Activated CD8-positive, alpha-beta memory T cell treated with anti-CD3 and anti-CD28 coated beads for 36 hours (primary cell): ENCODE results near the gene CASP6. TPM values are rescaled to one million over a fixed set of nuclear protein-coding genes. Genes with fewer than 3 reads are reported as not detected.
"Not testable (repeated sequence)": the region's sequence is repeated elsewhere in the genome, so short reads cannot be mapped to it uniquely, and the experiment has no call there.

Experiments used
- CTCF ChIA-PET: fragments of 350-600 bp; sonication (Branson Sonifier 250); formaldehyde crosslinking; loops from one replicate; lab custom pipeline; 2021; ENCODE audit warnings: antibody characterized with exemption; lab: Charles Lee
- POLR2A ChIA-PET: fragments of 350-600 bp; sonication (Branson Sonifier 250); formaldehyde crosslinking; loops from one replicate; lab custom pipeline; 2021; ENCODE audit warnings: antibody characterized with exemption; lab: Charles Lee
- total RNA-seq, 2 experiments: library from RNA; stranded (reverse); gene quantifications; one replicate each; pipeline ENCODE4 v1.2.3, GENCODE V29; 2021

Gene CASP6
- total RNA-seq, 2 experiments from 2014 or later = 12.6 to 15.2 TPM

DNA sequence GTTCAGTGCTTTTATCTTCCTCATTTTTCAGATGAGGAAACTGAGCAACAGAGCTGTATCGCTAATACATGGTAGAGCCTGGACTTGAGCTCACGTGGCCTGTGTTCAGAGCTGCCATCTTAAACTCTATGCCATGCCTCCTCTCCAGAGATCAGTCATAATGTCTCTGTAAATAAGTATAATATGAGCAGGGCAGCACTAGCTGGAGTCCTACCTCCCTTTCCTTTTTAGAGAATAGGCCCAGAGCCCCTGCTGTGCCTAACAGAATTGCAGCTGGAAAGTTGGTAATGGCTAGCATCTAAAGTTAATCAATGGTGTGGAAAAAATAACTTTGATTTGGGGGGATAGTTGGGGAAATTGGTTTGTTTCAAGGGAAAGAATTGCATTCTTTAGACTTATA is 20.4 kb downstream of the CASP6 start:
- ChIA-PET CTCF (no interaction called here), POLR2A (interaction anchor here (0.6 kb wide), 1 partner anchor 20 kb away, joined by 3 read pairs; no protein-coding TSS in a partner anchor)

DNA sequence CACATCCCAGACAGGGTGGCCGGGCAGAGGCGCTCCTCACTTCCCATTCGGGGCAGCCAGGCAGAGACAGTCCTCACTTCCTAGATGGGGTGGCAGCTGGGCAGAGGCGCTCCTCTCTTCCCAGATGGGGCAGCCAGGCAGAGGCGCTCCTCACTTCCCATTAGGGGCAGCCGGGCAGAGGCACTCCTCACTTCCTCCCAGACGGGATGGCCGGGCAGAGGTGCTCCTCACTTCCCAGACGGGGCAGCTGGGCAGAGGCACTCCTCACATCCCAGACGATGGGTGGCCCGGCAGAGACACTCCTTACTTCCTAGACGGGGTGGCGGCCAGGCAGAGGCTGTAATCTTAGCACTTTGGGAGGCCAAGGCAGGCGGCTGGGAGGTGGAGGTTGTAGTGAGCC is 24.3 kb downstream of the CASP6 start:
- CTCF ChIA-PET, POLR2A ChIA-PET: not testable (repeated sequence)

DNA sequence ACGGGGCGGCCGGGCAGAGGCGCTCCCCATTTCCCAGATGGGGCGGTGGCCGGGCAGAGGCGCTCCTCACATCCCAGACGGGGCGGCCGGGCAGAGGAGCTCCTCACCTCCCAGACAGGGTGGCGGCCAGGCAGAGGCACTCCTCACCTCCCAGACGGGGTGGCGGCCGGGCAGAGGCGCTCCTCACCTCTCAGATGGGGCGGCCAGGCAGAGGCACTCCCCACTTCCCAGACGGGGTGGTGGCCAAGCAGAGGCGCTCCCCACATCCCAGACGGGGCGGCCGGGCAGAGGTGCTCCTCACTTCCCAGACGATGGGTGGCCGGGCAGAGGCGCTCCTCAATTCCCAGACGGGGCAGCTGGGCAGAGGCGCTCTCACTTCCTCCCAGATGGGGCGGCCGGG is 24.8 kb downstream of the CASP6 start:
- POLR2A ChIA-PET, CTCF ChIA-PET: not testable (repeated sequence)

DNA sequence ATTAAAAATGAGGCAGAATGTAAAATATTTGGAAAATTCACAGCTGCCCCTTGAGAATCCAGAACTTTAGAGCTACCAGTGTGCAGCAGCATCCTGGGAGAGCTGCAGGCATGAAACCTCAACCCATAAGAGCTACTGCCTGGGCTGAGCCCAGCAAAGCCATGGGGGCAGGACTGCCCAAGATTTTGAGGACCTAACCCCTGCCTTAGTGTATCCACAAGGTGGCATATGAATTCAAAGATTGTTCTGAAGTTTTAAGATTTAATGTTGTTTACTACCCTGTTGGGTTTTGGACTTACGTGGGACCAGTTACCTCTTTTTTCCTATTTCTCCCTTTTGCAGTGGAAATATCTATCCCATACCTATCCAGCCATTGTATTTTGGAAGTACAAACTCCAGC is 26.4 kb downstream of the CASP6 start:
- POLR2A ChIA-PET = interaction anchor here (0.6 kb wide), 1 partner anchor 117 kb away, joined by 14 read pairs; the partner anchor contains the start of gene MCUB
- CTCF ChIA-PET = interaction anchor here (0.7 kb wide), 1 partner anchor 18 kb away, joined by 3 read pairs; no protein-coding TSS in a partner anchor

DNA sequence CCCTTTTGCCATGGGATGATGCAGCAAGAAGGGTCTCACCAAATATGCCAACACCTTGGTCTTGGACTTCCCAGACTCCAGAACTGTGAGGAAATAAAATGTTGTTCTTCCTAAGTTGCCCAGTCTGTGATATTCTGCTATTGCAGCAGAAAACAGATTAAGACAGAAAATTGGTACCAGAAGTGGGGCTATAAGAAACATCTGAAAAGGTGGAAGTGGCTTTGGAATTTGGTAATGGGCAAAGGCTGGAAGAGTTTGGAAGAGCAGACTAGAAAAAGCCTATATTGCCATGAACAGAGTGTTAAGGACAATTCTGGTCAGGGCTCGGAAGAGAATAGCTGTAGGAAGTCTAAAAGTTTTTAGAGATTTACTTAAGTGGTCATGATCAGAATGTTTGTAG is 27.4 kb downstream of the CASP6 start:
- ChIA-PET POLR2A (no interaction called here), CTCF (no interaction called here)

DNA sequence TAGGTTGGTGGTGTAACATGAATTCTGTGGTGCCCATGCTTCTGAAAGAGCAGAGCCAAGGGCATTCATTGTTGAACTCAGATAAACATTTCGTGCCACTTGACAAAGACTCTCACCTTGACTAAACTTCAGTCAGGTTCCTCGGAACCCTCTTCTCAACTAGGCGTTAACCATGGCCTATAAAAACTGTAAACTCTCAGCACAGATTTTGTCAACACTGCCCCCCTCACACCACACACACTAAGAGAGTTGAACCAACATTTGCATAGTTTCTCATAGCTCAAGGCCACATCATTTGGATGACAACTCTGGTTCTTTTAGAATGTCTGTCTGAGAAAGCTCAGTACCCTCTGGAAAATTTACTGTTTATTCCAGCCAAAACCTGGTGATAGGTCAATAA is 28.1 kb downstream of the CASP6 start:
- POLR2A ChIA-PET = interaction anchor here (0.7 kb wide), 1 partner anchor 114 kb away, joined by 3 read pairs; no protein-coding TSS in a partner anchor

DNA sequence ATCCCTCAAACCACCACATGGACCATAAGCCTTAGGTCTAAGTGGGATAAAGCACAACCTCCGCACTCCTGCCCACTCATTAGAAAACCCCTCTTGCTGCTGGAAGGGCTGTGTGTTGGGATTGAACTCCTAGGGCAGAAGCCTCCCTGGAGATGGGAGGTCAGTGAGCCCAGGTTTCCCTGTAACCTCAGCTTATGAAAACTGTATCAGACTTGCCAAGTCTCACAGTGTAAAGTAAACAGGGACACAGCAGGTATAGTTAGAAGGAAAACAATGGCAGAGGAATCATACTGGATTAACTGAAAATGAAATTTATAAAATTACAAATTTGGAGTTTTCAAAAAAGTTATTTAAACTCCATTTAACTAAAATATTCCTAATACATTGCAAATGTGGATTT is 29.9 kb downstream of the CASP6 start:
- CTCF ChIA-PET = no interaction called here
- POLR2A ChIA-PET = no interaction called here

More for the DNA sequence above, 28.1 kb downstream of the CASP6 start:
- CTCF ChIA-PET = no interaction called here

DNA sequence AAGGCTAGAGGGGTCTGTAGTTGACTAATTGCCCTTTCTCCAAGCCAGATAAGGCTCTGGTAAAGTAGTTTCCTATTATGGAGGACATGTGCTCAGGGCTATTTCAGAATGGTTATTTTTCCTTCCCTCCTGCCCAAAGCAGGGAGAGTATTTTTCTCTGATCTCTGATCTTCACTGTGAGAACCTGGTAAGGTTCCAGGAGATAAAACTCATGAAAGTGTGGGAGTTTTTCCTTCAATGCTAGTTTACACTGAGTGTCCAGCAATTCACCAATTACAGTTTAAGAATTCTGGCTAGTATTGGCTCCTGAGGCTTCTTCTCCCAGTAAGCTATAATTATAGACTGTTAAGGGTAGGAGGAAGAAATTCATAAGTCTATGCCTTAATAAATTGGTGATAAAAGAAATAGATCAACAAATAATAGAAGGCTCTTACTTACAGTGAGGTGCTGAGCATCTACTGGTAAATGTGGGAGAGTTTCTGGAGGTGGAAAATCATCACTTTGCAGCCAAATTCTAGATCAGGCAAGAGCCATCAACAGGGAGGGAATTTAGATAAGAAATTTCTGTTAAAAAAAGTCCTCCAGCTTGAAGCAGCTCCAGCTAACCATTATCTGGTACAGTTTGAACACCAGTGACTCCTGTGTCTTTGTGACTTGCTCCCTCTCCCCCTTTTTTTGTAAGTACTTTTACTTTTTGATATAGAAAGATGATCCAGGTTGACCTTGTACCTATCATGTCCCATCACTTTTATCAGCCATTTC is 30.9 kb downstream of the CASP6 start:
- POLR2A ChIA-PET = no interaction called here

DNA sequence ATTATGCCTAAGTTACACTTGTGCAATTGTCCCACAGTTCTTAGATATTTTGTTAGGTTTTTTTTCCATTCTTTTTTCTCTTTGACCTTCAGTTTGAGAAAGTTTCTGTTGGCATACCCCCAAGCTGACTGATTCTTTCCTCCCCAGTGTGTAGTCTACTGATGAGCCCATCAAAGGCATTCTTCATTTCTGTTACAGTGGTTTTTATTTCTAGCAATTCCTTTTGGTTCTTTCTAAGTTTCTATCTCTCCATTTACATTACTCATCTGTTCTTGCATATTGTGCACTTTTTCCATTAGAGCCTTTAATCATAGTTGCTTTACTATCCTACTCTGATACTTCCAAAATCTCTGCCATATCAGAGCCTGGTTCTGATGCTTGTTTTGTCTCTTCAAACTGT is 31.9 kb downstream of the CASP6 start:
- CTCF ChIA-PET = interaction anchor here (0.8 kb wide), 1 partner anchor 28 kb away, joined by 3 read pairs; no protein-coding TSS in a partner anchor
- POLR2A ChIA-PET = no interaction called here

More for the DNA sequence above, 30.9 kb downstream of the CASP6 start:
- CTCF ChIA-PET = no interaction called here

DNA sequence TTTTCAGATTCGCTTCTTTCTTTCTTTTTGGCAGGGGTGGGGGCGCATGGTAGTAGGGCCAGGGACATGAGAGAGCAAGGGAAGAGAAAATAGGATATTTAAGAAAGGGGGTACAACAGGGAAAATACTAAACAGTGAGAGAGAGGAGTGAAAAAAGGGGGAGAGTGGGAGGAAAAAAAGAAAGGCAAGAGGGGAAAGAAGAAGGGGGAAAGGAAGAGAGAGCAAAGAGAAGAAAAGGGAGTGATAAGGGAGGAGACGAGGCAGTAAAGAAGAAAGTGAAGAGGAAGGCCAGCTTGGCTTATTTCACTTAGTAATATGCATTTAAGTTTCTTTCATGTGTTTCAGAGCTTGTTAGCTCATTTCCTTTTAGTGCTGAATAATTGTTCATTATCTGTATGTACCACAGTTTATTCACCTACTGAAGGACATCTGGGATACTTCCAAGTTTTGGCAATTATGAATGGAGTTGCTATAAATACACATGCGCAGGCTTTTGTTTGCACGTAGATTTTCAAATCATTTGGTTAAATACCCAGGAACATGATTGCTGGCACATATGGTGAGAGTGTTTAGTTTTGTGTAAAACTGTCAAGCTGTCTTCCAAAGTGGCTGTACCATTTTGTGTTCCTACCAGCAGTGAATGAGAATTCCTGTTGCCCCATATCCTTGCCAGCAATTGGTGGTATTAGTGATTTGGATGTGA is 37.3 kb downstream of the CASP6 start:
- ChIA-PET POLR2A (no interaction called here), CTCF (no interaction called here)

DNA sequence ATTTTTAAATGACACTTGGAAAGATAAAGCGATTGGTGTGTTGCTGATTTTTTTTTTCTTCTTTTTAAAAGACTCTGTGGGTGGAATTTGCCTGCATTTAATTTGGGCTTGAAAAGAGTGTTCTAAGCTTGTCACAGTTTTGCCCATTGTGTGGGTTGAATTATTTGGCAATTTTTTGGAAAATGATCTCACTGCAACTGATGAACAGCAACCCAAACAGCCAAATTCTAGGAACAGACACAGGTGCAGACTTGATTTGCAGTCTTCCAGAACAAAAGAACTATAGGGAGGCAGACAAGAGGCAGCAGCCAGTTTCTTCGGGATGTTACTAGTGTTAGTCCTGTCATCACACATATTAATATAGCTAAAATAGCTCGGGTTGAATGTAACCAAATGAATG is 40.5 kb downstream of the CASP6 start:
- POLR2A ChIA-PET = no interaction called here
- CTCF ChIA-PET = no interaction called here

DNA sequence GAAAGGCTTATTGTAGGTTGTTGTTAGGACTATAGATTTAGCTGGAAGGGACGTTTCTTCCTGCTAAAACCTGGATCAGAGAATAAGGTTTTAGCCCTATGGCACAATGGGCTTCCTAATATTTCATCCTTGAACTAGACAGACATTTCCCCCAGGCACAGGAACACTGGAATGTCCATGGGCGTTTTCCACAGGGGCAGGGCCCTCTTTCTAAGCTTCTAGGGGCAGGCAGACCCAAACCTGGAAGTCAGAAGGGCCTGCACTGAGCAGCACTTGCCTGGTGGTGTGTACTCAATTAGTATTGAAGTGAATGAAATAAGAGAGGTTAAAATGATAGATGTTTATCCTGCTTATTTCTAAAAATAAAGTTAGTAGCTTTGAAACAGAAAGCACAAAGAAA is 41.1 kb downstream of the CASP6 start:
- CTCF ChIA-PET = no interaction called here
- POLR2A ChIA-PET = no interaction called here

DNA sequence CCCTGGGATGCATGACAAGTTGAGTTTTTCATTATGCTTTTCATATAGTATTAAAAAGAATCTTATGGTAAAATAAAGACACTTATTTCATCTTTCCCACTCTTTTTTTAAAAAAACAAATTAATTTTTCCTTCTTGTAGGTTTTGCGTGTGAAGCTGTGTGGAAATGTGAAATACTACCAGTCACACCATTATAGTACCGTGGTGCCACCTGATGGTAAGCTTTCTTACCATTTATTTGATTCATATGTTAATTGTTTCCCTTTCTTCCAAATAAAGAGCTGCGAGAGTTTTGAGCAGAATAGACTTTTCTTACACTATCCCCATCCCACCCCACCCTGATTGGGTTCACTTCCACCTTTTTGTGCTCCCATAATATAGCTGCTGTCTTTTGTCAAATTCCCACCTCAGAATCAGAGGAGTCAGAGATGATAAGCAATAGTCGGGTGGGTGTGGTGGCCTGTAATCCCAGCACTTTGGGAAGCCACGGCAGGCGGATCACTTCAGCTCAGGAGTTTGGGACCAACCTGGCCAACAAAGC is 44.3 kb downstream of the CASP6 start:
- POLR2A ChIA-PET = no interaction called here
- CTCF ChIA-PET = interaction anchor here (1.1 kb wide), 1 partner anchor 18 kb away, joined by 3 read pairs; no protein-coding TSS in a partner anchor

DNA sequence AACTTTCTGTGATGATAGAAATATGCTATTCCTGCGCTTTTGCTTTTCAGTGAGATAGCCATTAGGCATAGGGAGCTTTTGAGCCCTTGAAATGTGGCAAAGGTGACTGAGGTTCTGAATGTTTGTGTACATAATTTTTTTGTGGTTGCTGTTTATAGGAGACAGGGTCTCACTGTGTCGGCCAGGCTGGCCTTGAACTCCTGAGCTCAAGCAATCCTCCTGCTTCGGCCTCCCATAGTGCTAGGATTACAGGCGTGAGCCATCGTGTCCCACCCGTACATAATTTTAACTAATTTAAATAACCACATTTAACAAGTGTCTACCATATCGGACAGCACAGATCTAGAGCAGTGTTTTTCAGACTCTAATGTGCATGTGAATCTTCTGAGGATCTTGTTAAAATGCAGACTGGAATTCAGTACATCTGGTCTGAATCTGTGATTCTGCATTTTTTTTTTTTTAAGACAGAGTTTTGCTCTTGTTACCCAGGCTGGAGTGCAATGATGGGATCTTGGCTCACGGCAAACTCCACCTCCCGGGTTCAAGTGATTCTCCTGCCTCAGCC is 45.3 kb downstream of the CASP6 start:
- CTCF ChIA-PET = no interaction called here

DNA sequence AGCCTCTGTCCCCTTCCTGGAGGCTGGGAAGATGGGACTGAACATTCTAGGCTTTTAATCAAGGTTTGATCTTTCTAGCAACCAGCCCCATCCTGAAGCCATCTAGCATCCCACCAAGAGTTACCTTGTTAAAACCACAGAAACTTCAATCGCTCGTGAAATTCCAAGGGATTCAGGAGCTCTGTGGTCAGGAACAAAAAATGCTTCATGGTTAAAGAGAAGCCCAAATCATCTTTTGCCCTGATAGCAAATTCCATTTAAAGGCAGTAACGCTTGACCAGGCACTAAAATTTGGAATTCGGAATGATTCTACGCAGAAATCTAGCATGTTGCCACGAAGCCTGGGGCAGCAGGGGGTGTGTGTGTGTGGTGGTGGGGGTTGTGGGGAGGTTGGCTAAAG is 47.8 kb downstream of the CASP6 start:
- CTCF ChIA-PET = no interaction called here
- POLR2A ChIA-PET = no interaction called here

More for the DNA sequence above, 45.3 kb downstream of the CASP6 start:
- POLR2A ChIA-PET = no interaction called here

DNA sequence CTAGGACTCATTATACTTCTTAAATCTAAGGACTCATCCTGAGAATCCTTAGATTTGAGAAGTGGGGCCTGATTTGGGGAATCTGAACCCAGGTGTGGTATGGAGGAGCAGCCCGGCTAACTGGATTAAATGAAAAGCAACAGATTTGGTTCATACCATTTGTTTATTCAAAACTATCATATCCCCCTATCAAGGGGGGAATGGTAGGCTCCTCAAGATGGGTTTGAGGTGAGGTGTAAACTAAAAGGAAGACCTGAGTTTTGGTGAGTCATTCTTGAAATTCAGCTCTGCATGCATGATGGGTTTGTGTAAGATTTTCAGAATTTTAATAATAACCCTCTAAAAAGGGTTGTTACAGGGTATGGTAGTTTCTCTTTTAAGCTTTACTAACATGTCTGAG is 53.4 kb downstream of the CASP6 start:
- ChIA-PET CTCF (no interaction called here), POLR2A (no interaction called here)

DNA sequence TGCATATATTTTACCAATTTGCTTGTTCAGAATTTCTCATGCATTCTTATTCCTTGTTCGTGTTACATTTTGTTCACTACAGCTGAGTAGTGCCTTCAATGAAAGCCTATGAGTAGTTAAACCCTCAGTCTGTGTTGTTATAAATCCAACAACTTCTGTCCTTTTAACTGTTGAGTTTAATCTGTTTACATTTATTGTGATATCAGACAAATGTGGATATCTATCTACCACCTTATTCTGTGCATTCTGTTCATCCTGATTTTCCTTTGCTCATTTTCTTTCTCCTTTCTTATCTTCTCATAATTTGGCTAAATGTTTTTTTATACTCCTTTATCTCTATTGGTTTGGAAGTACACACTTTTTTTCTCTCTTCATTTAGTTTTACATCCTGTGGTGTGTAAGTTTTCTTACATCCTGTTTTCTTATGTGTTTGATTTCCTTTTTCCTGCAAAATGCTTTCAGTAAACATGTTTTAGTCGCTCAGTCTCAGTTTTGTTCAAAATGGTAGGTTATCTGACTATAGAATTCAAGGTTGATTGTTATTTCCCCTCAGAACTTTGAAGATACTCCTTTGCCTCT is 54.2 kb downstream of the CASP6 start:
- POLR2A ChIA-PET = interaction anchor here (1.0 kb wide), 1 partner anchor 89 kb away, joined by 8 read pairs; the partner anchor contains the start of gene MCUB
- CTCF ChIA-PET = no interaction called here

DNA sequence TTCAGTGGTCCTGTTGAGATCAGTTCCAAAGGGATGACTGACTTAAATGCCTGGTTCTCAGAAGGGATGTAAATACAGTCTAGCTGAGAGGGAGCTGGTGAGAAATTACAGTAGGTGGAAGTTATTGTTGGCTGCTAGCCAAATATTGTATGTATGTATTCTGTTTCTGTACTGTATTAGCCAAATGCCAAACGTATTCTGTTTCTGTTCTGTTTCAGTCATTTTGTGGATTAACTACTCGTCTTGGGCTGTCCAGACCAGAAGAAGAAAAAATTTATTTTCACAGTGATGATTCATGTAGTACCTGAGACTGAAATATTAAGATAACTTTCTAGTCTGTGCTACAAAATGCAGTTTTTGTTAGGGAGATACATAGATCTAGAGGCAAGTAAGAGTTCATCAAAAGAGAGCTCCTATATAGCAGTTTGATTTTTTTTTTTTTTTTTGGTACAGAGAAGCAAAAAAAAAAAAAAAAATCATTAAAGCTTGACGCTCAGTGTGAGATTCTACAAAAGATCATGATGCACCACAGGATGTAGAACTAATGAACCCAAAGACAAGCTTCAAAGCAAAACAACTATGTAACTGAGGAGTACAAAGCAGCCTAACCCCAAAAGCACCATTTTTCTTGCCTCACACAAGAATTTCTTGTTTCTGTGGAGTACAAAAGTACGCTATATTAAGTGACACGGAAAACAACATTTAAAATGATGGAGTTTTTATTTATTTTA is 54.8 kb downstream of the CASP6 start:
- CTCF ChIA-PET = interaction anchor here (0.6 kb wide), 1 partner anchor 760 kb away, joined by 3 read pairs; no protein-coding TSS in a partner anchor
- POLR2A ChIA-PET = interaction anchor here (1.0 kb wide), 1 partner anchor 88 kb away, joined by 8 read pairs; the partner anchor contains the start of gene MCUB
